ENCODE measurements around the gene SIRPB2.

GRCh38 chr20:1465470-1466210 is 25.6 kb downstream of the SIRPB2 start:
- TF ChIP-seq CTCF (IDR thresholded peaks at IDR 0.05; ENCODE audit: control extremely low read depth in 1 of 3, insufficient read depth in 1 of 3, low read depth in 1 of 3, low read length in 3 of 3) (no peak), BACH1 (IDR thresholded peaks at IDR 0.05; ENCODE audit: low read length) (no peak), KDM1A (IDR thresholded peaks at IDR 0.05; ENCODE audit: borderline replicate concordance, low read length) (no peak), CHD2 (IDR thresholded peaks at IDR 0.05; ENCODE audit: low read length) (no peak), POLR2A (IDR thresholded peaks at IDR 0.05; ENCODE audit: control extremely low read depth in 1 of 2, low read depth in 2 of 2, low read length in 2 of 2) (no peak), CEBPB (IDR thresholded peaks at IDR 0.05; ENCODE audit: low read depth, low read length) (no peak), RFX5 (IDR thresholded peaks at IDR 0.05; ENCODE audit: borderline replicate concordance, low read depth, low read length) (no peak), RXRA (IDR thresholded peaks at IDR 0.05; ENCODE audit: insufficient read depth, low read depth, low read length) (no peak), POU5F1 (IDR thresholded peaks at IDR 0.05; ENCODE audit: low read depth, low read length) (no peak), JUN (IDR thresholded peaks at IDR 0.05; ENCODE audit: low read depth, low read length) (no peak), FOSL1 (IDR thresholded peaks at IDR 0.05; ENCODE audit: insufficient read depth, low read depth, low read length) (no peak), CREB1 (IDR thresholded peaks at IDR 0.05) (no peak)

Data from H1 (cell line).